ENCODE results near the gene CBX4. TPM values are rescaled to one million over a fixed set of nuclear protein-coding genes. Genes with fewer than 3 reads are reported as not detected.

Gene CBX4
- total RNA-seq, 4 donors from 2014 or later = 5.5 to 16.6 (median 10.6) TPM

DNA sequence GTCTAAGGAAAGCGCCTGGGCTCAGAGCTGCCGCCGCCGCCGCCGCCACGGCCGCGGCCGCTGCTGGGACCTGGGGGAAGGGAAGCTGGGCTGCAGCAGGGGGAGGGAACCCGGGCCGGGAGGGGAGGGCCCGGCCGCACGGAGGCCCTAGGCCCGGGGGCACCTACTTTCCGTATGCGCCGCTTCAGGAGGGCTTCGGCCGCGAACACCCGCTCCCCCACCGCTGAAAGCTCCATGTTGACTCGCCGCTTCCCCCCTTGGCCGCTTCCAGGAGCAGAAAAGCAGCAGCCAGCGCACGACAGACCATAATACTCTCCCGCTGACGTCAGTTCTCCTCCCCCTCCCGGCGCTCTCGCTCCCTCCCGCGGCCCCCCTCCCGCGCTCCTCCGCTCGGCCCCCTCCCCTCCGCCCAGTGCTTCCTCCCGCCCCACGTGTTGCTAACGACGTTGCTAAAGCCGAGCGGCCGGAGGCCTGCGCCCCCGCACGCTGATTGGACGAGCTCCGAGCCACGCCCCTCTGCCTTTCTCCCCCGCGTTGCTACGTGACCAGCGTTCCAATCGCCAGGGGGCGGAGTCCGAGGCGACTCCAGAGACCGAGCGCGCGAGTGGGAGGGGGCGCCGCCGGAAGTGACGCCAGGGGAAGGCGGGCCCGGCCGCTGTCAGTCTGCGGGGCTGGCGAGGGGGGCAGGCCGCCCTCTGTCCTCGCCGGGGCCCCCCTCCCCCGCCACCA is 42.3 kb downstream of the CBX4 start, which contains the start of gene CBX8:
CBX8 (minus strand) TSS at position 315 of the 729 bp plus-strand sequence; CDS start at position 236, 79 bp downstream.
- ATAC-seq (ENCODE audit: low FRiP score) = peak; percentile 93
- TF ChIP-seq, protein P1, sequence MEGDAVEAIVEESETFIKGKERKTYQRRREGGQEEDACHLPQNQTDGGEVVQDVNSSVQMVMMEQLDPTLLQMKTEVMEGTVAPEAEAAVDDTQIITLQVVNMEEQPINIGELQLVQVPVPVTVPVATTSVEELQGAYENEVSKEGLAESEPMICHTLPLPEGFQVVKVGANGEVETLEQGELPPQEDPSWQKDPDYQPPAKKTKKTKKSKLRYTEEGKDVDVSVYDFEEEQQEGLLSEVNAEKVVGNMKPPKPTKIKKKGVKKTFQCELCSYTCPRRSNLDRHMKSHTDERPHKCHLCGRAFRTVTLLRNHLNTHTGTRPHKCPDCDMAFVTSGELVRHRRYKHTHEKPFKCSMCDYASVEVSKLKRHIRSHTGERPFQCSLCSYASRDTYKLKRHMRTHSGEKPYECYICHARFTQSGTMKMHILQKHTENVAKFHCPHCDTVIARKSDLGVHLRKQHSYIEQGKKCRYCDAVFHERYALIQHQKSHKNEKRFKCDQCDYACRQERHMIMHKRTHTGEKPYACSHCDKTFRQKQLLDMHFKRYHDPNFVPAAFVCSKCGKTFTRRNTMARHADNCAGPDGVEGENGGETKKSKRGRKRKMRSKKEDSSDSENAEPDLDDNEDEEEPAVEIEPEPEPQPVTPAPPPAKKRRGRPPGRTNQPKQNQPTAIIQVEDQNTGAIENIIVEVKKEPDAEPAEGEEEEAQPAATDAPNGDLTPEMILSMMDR (IDR thresholded peaks at IDR 0.05) = no peak
- peak; percentile 96 for DNase-seq (ENCODE audit: low spot score)

DNA sequence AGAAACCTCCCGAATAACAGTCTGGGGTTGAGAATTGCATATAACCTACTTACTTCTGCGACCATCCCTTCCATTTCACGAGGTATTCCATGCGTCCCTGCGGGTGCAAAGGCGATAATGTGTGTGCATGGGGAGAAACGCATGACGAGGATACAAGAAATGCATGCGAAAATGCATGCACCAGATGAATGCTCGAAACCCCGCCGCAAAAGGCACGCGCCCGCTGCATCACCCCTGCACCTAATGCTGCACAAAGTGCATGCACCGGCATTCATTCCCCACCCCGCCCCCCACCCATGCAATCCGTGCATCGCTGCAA is 42.8 kb downstream of the CBX4 start:
- no peak for ATAC-seq (ENCODE audit: low FRiP score)
- TF ChIP-seq, protein P1 (IDR thresholded peaks at IDR 0.05) = no peak
- no peak for DNase-seq (ENCODE audit: low spot score)

DNA sequence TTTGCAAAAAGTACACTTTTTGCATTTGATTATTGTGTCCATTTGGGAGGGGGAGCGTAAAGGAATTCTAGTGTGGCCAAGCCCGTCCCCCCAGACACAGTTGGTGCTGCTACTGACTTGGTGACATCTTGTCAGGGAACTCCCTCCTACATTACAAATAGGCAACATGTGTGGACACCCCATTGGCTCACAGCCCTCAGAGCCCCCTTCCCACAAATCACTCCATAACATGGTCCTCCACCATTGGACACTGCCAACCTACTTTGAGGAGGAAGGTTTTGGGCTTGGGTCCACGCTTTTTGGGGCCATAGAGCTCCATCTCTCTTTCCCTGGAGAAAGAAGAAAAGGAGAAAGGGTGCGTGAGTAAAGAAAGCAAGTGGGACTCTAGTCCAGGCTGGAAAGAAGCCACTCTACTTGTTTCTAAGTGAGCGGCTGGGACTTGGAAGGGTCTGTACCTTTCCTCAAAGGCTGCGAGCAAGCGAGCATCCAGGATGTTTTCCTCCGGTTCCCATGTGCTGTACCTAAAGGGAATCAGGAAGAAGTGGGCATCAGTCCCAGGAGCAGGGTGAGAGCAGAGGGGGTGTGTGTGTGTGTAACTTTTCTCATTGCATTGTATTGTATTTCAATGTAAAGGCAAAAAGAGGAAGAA is 43.3 kb downstream of the CBX4 start:
- TF ChIP-seq, protein P1 (IDR thresholded peaks at IDR 0.05) = no peak
- no peak for DNase-seq (ENCODE audit: low spot score)
- ATAC-seq (ENCODE audit: low FRiP score) = no peak

DNA sequence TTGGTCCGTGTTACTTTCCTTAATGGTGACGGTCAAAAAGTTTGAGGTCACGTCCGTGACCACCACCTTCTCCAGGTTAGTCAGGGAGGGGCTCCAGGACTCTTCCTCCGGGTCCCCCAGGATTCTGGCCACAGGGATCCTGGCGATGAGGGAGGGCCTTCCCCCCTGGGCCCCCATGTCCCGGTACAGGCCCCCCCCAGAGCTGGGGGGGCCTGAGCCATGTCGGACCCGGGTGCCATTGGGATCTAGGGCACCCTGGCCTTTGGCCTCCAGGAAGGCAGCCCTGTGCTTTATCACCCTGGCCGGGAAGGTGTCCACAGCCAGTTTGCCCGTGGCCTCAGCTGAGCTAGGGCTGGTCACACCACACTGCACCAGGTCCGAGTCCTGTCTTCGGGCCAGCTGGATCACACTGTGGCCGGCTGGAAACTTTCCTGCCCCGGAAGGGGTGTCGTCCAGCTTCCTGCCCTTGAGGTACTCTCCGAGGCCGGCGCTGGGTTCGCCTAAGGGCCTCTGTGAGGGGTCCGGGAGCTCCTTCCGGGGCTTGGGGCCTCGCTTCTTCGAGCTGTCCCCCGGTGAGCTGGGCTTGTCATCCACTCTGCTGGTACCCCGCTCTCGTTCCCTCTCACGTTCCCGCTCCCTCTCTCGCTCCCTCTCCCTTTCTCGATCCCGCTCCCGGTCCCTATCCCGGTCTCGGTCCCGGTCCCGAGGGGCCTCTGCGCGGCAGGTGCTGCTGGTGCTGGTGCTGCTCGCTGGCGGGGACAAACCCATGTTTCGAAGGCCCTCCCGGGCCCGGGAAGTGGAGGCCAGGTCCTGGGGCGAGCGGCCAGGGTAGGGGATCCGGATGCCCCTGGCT is 44.4 kb downstream of the CBX4 start:
- ATAC-seq (ENCODE audit: low FRiP score) = no peak
- TF ChIP-seq, protein P1 (IDR thresholded peaks at IDR 0.05) = no peak
- DNase-seq (ENCODE audit: low spot score) = no peak

DNA sequence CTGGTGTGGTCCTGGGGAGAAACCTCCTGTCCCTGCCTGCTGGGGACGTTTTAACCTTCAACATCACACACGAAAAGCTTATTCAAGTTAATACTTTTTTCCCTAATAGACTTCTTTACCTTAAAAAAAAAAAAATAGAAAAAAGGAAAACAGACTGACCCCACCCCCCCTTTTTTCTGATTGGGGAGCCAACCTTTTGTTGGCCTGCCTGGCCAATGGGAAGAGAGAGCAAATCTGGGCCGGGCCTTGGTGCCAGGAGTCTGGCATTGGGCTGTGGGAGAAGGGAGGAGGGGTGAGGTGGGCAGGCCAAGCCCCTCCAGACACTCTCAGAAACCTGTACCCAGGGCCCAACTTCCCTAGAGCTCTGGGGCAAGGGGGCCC is 45.3 kb downstream of the CBX4 start:
- ATAC-seq (ENCODE audit: low FRiP score) (no peak), DNase-seq (ENCODE audit: low spot score) (no peak)
- TF ChIP-seq, protein P1 (IDR thresholded peaks at IDR 0.05) = no peak

DNA sequence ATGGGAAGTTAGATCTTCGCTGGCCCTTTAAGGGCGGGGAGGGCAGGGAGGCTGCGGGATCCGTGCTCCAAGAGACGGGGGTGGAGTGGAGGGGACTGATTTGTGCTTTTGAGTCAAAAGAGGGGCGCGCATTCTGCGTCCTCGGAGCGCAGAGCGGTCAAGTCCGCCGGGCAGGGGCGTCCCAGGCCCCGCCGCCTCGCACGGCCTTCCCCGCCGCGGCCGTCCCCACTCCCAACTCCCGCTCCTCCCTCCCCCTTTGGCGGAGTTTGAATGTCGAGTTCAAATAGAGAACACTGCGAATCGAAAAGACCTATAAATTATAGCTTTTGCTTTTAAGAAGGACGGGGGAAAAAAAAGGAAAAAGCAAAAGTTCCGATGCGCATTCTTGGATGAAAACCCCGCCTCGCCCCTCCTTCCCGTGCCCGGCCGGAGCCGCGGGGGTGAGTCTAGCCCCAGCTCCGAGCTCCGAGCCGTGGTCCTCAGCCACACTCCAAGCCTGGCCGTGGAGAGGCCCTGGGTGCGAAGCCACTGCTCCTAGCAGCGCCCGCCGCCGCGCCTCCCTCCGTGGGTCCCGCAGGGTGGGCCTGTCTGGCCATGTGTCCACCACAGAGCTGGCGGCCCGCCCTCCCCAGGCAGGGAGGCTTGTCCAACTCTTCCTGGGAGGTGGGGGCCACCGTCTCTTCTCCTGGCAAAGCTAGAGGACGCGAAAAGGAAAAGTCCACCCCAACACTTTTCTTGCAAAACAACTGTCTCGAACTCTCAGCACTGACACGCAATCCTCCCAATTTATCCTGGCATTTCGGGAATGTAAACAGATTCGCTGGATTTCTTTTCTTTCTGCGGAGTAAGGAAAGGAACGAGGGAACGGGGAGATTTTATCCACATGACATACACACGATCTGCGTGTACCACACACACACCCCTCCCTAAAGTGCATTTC is 46.0 kb downstream of the CBX4 start:
- DNase-seq (ENCODE audit: low spot score) = no peak
- peak; percentile 0 for ATAC-seq (ENCODE audit: low FRiP score)
- TF ChIP-seq, protein P1 (IDR thresholded peaks at IDR 0.05) = no peak
